Peyer's patch (tissue), 4 donors: ENCODE measurements around the gene ARV1.

Experiments used
- CTCF ChIP-seq, 6 experiments: fragments of 450-650 bp in 4 of 6; fragments of 200-600 bp in 2 of 6; sonication (generic) in 1 of 6; IDR thresholded peaks; one replicate each; pipeline ENCODE4 v1.5.1; 2017 to 2019; ENCODE audit warnings: antibody characterized with exemption in 6 of 6, mild to moderate bottlenecking in 3 of 6, moderate library complexity in 1 of 6
- POLR2A ChIP-seq, 2 donors: fragments of 450-650 bp; IDR thresholded peaks; one replicate each; pipeline ENCODE4 v1.5.1; 2017; ENCODE audit warnings: antibody characterized with exemption in 2 of 2, mild to moderate bottlenecking in 2 of 2, moderate library complexity in 2 of 2

- TF ChIP-seq CTCF (IDR thresholded peaks at IDR 0.05) (no peak), POLR2A (IDR thresholded peaks at IDR 0.05) (no peak)
Measured at GRCh38 chr1:231049121-231049979, 70.5 kb downstream of the ARV1 start.
